GM12872 (cell line): ENCODE measurements around the gene OOSP3.

Experiments used
- CTCF ChIP-seq: IDR thresholded peaks from 3 replicates; pipeline ENCODE4 v1.5.1; 2011; ENCODE audit warnings: low read depth, mild to moderate bottlenecking, low read length, moderate library complexity; ENCODE audit not compliant: insufficient read depth

The OOSP3 gene

DNA sequence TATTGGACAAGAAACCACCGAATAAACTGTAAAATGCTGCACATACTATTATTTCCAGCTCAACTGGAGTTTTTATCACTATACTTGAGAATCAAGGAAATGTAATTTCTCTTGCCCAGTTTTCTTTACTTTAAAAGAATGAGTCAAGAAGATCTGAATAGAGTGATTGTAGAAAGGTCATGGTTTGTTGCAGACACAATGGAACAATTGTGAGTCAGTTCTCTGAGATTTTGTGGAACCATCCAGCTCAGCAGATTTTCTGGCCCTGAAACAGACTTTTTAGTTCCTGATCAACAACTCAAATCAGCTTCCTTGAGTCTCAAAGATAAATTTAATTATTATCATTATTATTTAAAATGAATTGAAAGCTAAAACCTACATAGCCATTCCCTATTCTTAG, 13.6 kb upstream of the OOSP3 start:
- TF ChIP-seq CTCF: no peak

DNA sequence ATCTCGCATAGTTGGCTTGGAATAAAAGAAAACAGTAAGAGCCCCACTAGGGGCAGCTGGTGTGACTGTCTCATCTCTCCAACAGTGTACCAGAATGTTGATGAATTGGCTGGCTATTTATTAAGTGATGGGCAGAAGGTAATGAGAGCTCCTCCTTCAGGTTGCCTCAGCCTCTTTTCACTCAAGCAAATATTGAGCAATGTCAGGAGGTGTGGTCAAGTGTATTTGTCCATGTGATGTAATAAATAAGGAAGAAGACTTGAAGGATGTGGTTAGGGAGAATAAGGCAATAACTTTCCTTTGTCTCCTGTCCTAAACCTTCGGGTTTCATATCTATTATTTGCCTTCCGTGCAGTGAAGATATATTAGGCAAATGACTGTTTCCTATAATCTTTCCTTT, 12.2 kb upstream of the OOSP3 start, which contains the start of gene TCN1:
TCN1 (minus strand) TSS at position 91 of the 400 bp plus-strand sequence; CDS start at position 74, 17 bp downstream.
- no peak for TF ChIP-seq CTCF

DNA sequence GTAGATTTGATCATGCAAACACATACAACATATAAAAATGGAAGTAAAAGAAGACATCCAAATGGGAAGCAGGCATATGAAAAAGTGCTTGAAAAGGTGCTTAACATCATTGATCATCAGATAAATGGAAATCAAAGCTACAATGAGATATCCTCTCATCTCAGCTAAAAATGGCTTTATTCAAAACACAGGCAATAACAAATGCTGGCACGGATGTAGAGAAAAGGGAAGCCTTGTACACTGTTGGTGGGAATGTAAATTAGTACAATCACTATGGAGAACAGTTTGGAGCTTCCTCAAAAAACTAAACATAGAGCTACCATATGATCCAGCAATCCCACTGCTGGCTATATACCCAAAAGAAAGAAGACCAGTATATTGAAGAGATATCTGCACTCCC, 11.7 kb upstream of the OOSP3 start:
- no peak for TF ChIP-seq CTCF

DNA sequence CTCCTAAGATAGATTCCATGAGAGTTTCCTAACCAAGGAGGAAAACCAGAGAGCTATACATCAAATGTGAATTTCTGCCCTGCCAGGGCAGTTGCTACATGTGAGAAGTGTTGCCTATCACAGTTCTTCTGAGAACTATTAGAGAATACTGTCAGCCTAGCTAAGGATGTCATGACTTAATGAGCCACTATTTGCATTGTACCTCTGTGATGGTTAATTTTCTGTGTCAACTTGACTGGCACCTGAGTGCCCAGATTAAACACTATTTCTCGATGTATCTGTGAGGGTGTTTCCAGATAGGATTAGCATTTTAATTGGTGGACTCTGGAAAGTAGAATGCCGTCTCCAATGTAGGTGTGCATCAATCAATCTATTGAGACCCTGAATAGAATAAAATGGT, 10.6 kb upstream of the OOSP3 start:
- no peak for TF ChIP-seq CTCF

GRCh38 chr11:59872076-59872475, 6.5 kb upstream of the OOSP3 start:
- TF ChIP-seq CTCF: no peak

DNA sequence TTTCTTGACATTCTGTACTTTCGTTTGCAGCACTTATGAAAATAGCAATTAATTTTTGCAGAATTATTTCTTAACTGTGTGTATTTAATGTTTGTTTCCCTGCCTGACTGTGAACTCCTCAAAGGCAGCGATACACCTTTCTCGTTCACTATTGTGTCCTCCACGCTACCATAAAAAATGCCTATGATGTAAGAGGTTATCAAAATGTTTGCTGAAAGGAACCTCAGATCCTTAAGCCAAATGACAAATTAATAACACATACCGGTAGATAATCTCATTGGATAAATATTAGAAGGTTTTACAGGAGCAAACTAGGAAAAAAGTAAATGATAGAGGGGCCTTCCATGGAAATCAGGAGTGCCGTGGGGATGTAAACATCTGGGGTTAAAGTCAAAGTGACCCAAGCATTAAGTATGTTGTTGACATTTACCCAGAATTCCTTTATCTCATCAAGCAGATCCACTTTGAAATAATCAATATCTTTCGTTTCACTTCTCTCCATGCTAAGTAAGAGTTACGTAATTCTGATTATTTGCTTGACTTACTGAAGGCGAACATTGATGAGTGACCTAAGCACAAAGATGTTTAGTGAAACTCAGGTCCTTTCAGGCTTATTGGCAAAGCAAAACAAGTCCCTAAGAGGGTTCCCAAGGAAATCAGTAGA, 2.6 kb upstream of the OOSP3 start:
- TF ChIP-seq CTCF: no peak

DNA sequence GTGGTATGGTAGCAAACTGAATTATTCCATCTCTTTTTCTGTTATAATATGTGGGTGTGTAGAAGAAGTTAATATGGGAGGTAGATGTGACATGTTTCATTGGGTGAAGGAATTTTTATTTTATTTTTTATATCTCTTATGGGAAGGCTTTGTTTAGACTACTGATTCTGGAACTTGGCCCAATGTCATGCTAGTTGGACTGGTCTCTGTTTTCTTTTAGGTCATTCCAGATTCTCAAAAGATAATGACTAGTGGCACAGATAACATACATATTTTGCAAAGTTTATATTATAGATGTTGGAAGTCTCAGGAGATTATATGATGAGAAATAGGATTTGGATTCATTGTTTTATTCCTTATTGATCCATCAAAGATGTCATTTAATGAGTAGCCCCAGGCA, 1.3 kb upstream of the OOSP3 start:
- no peak for TF ChIP-seq CTCF

DNA sequence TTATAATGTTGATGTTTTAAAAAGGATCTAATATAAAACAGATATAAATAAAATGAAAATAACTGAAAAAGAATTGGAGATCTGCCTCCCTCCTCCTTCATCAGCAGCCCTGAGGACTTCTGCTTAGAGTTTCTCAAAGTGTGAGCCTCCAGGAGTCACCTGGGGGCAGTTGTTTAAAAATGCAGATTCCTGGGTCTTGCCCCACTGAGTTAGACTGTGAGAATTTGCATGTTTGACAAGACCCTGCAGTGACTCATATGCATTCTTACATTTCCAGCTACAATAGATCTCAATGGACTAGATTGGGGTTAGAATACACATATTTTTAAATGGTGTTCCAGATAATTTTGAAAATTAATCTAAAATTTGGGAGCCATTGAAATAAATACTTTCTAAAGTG, 798 bp upstream of the OOSP3 start:
- no peak for TF ChIP-seq CTCF
